H1 (cell line): ENCODE results near the gene CXCL12. TPM values are rescaled to one million over a fixed set of nuclear protein-coding genes. Genes with fewer than 3 reads are reported as not detected.

Experiments
- CREB1 ChIP-seq: IDR thresholded peaks from 2 replicates; pipeline ENCODE4 v1.6.1; 2012; ENCODE audit warnings: inconsistent platforms
- NRF1 ChIP-seq: IDR thresholded peaks from 2 replicates; pipeline ENCODE4 v1.6.1; 2011; ENCODE audit warnings: mild to moderate bottlenecking, low read depth, low read length, improper control_type of control experiment
- RAD21 ChIP-seq, 2 experiments: IDR thresholded peaks in 1 of 2; conservative IDR thresholded peaks in 1 of 2; 2 replicates each; pipeline ENCODE4 v1.6.1; 2011; ENCODE audit warnings: low read depth in 2 of 2, low read length in 2 of 2, improper control_type of control experiment in 1 of 2, inconsistent platforms in 1 of 2, mild to moderate bottlenecking in 1 of 2, moderate library complexity in 1 of 2
- SIN3A ChIP-seq, 2 experiments: IDR thresholded peaks in 1 of 2; conservative IDR thresholded peaks in 1 of 2; 2 replicates each; pipeline ENCODE4 v1.6.1; 2011 to 2012; ENCODE audit warnings: low read length in 2 of 2, improper control_type of control experiment in 1 of 2, low read depth in 1 of 2, mild to moderate bottlenecking in 1 of 2
- polyA plus RNA-seq, 7 experiments: library from polyadenylated mRNA; depleted of rRNA in 3 of 7; stranded (reverse) in 5 of 7; unstranded in 2 of 7; fragments of >200 nt in 5 of 7; fragments of 200-250 nt in 2 of 7; gene quantifications; 1 replicate in 5 of 7; 2 replicates in 1 of 7; 4 replicates in 1 of 7; pipeline versions ENCODE4 v1.2.1 to v1.2.3, GENCODE V29; 2011 to 2013; ENCODE audit warnings: missing spikeins in 2 of 7, mixed read lengths in 2 of 7
- total RNA-seq: library from RNA; stranded (reverse); fragmentation: NEBNext Ultra II Directional; extraction: Animal tissue kit (Norgen Biotek cat#: 25700); gene quantifications from 2 replicates; pipeline ENCODE4 v1.2.1, GENCODE V29; 2021
- TF ChIP-seq, protein P1 (sequence below): IDR thresholded peaks from 2 replicates; pipeline ENCODE4 v1.6.1; 2012; ENCODE audit warnings: inconsistent platforms

CXCL12 gene
- total and polyA plus RNA-seq, 2 of the 8 experiments (the other 6 are each of a cell fraction or from before 2014, with no cell fraction given) = 51.4 to 53.8 TPM

DNA sequence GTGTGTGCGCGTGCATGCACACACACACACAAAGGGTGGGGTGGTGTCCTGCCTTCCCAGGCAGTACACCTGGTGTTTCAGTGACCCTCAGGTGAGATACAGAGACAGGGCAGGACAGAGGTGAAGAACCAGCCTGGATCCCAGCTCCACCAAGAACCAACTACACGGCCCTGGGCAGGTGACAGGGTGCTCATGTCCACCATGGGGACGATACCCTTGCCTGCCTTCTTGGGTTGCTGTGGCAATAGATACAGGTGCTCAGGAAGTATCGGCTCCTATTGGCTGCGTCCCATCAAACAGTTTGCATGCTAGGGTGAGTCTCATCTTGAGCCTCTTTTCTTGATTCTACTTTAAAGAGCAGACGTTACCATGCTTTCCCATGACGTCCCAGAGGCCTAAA is 33.7 kb upstream of the CXCL12 start (continued):
- TF ChIP-seq RAD21 (IDR thresholded peaks at IDR 0.05 in 1 of 2, conservative IDR thresholded peaks at IDR 0.05 in 1 of 2; ENCODE audit: low read depth in 2 of 2, low read length in 2 of 2) (no peak), NRF1 (no peak), CREB1 (no peak), SIN3A (conservative IDR thresholded peaks at IDR 0.05 in 1 of 2, IDR thresholded peaks at IDR 0.05 in 1 of 2; ENCODE audit: low read depth in 1 of 2, low read length in 2 of 2) (no peak)
- TF ChIP-seq, protein P1, sequence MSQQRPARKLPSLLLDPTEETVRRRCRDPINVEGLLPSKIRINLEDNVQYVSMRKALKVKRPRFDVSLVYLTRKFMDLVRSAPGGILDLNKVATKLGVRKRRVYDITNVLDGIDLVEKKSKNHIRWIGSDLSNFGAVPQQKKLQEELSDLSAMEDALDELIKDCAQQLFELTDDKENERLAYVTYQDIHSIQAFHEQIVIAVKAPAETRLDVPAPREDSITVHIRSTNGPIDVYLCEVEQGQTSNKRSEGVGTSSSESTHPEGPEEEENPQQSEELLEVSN = no peak
